ENCODE measurements around the gene PLD1. TPM values are rescaled to one million over a fixed set of nuclear protein-coding genes. Genes with fewer than 3 reads are reported as not detected.

Gene PLD1
- total and polyA plus RNA-seq, 2 of the 8 experiments (the other 6 are each of a cell fraction or from before 2014, with no cell fraction given), result 1.2 to 2.6 TPM

- TF ChIP-seq CTCF (IDR thresholded peaks at IDR 0.05; ENCODE audit: control extremely low read depth in 1 of 3, insufficient read depth in 1 of 3, low read depth in 1 of 3, low read length in 3 of 3), result peak; percentile 77 to 92 (median 89)
- TF ChIP-seq BRCA1 (IDR thresholded peaks at IDR 0.05; ENCODE audit: low read depth, low read length), result no peak
- no peak for TF ChIP-seq NANOG (IDR thresholded peaks at IDR 0.05; ENCODE audit: insufficient read depth, low read depth, low read length, poor library complexity, severe bottlenecking)
- no peak for TF ChIP-seq E2F6 (IDR thresholded peaks at IDR 0.05)
- TF ChIP-seq RAD21 (IDR thresholded peaks at IDR 0.05 in 1 of 2, conservative IDR thresholded peaks at IDR 0.05 in 1 of 2; ENCODE audit: low read depth in 2 of 2, low read length in 2 of 2), result peak; percentile 74 to 86
- no peak for TF ChIP-seq PHF8 (conservative IDR thresholded peaks at IDR 0.05; ENCODE audit: low read depth, low read length)
- TF ChIP-seq MAX (IDR thresholded peaks at IDR 0.05), result peak; percentile 47; the same call in 1 of the 2 replicates
These were observed 19.7 kb upstream of the PLD1 start (continued) for GRCh38 chr3:171829841-171830517.

Measured in H1 (cell line).